SK-N-MC (cell line): ENCODE measurements around the gene NCK2.

Source experiments
- DNase-seq: peaks from one replicate; pipeline ENCODE4 v3.0.0-alpha.2; 2011; ENCODE audit warnings: low read depth, low spot score
- H3K27ac ChIP-seq: fragments of 200-600 bp; sonication (generic); 2 replicates; pipeline ENCODE4 v1.5.1; 2016; ENCODE audit warnings: mixed run types
- H3K36me3 ChIP-seq: fragments of 200-600 bp; sonication (generic); 2 replicates; pipeline ENCODE4 v1.6.1; 2017; ENCODE audit warnings: antibody characterized with exemption, low read length, mixed read lengths; ENCODE audit not compliant: insufficient read depth
- H3K4me3 ChIP-seq: fragments of 200-600 bp; sonication (generic); 2 replicates; pipeline ENCODE4 v1.5.1; 2016
- H3K9ac ChIP-seq: fragments of 200-600 bp; sonication (generic); 2 replicates; pipeline ENCODE4 v1.8.0; 2017; ENCODE audit warnings: mixed run types, mixed read lengths; ENCODE audit not compliant: insufficient read length
- H3K9me3 ChIP-seq: fragments of 200-600 bp; sonication (generic); 2 replicates; pipeline ENCODE4 v1.6.1; 2017; ENCODE audit warnings: low read depth, mild to moderate bottlenecking, antibody characterized with exemption, low read length, moderate library complexity, mixed read lengths
- EZH2 ChIP-seq: fragments of 200-600 bp; sonication (generic); IDR thresholded peaks from one replicate; pipeline ENCODE4 v1.6.1; 2017; ENCODE audit warnings: antibody characterized with exemption
- FOXP2 ChIP-seq: optimal IDR thresholded peaks from 2 replicates; pipeline ENCODE3; 2011; ENCODE audit warnings: mild to moderate bottlenecking, moderate library complexity; ENCODE audit not compliant: insufficient read depth; ENCODE audit errors: extremely low read length, control extremely low read depth
- POLR2AphosphoS5 ChIP-seq: IDR thresholded peaks from 2 replicates; pipeline ENCODE4 v1.6.1; 2012; ENCODE audit warnings: mild to moderate bottlenecking, low read depth, low read length, borderline replicate concordance

NCK2 gene

DNA sequence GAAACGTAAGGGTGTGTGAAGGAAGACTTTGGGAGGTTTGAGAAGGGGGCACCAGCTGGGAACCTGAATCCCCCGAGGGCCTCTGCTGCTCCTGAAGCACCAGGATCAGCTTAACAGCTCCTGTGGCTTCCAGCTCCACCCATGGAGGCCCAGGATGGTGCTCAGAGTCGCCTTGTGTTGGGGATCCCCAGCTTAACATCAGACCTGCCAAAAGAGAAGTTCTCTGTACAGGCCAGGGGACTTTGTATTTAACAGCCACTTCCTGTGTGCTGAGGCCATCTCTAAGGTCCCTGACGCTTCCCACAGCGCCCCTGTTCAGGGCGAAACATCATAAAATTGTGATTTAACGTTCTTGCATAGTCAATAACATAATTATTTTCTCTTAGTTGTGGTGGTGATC lies 77.5 kb downstream of the NCK2 start:
- H3K27ac ChIP-seq, result no peak overlapping the region
- TF ChIP-seq EZH2 (no peak), POLR2AphosphoS5 (no peak), FOXP2 (no peak)
- H3K4me3 ChIP-seq, result no peak overlapping the region
- DNase-seq, result no peak
- no peak overlapping the region for H3K9ac ChIP-seq
- no peaks in the 10 kb centered on the region for H3K9me3 ChIP-seq
- peaks cover under 1% of the 10 kb centered on the region; the same call in 1 of the 2 replicates for H3K36me3 ChIP-seq

DNA sequence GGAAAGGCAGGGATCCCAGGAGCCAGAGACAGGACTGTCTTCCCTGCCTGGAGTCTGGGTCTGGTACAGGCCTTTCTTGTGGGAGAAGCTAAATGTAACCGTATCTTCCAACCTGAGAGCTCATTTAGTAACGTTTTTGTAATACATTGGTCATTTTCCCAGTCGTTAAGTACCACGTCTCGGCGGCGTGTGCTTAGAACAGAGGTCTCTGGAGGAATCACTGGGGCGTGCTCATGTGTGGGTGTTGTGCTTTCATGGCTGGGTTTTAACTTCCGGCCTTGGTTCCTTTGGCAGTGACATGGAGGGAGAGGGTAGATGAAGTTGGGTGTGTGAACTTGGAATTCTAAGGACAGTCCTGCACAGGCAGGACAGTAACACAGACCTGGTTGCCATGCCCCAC lies 79.7 kb downstream of the NCK2 start:
- Histone ChIP-seq H3K36me3 (no peaks in the 10 kb centered on the region), H3K27ac (no peak overlapping the region), H3K4me3 (no peak overlapping the region), H3K9me3 (no peaks in the 10 kb centered on the region), H3K9ac (no peak overlapping the region)
- TF ChIP-seq FOXP2, result no peak
- no peak for TF ChIP-seq POLR2AphosphoS5
- no peak for TF ChIP-seq EZH2
- no peak for DNase-seq

DNA sequence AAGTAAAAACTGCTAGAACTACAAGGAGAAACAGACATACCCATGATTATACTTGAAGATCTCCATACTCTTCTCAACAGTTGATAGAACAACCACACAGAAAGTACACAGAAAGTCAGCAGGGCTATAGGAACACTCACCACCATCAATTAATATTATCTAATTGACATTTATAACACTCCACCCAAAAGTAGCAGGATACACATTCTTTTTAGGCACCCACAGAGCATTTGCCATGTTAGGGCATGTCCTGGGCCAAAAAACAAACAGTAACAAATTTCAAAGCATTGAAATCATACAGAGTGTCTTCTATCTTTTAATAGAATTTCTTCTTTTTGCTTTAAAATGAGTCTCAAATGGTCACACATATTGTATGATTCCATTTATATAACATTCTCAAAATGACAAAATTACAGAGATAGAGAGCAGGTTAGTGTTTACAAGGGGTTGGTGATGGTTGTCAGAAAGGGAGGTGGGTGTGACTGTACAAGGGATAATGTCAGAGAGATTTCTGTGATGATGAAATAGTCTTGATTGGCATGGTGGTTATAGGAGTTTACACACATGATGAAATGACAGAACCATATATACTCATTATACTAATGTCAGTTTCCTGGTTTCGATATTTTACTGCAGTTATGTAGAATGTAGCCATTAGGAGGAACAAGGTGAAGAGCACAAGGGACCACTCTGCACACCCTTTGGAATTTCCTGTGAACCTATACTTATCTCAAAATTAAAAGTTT lies 82.8 kb downstream of the NCK2 start:
- H3K9me3 ChIP-seq, result no peaks in the 10 kb centered on the region

GRCh38 chr2:105828558-105828957 lies 83.8 kb downstream of the NCK2 start:
- Histone ChIP-seq H3K9me3 (no peaks in the 10 kb centered on the region), H3K36me3 (no peaks in the 10 kb centered on the region), H3K4me3 (no peak overlapping the region), H3K27ac (no peak overlapping the region), H3K9ac (no peak overlapping the region)
- TF ChIP-seq POLR2AphosphoS5, result no peak
- no peak for TF ChIP-seq EZH2
- TF ChIP-seq FOXP2, result no peak
- no peak for DNase-seq

More for the DNA sequence above, 82.8 kb downstream of the NCK2 start:
- TF ChIP-seq POLR2AphosphoS5 (no peak), FOXP2 (no peak), EZH2 (no peak)
- H3K36me3 ChIP-seq, result no peaks in the 10 kb centered on the region
- no peak for DNase-seq
- H3K9ac ChIP-seq, result no peak overlapping the region
- H3K27ac ChIP-seq, result no peak overlapping the region
- no peak overlapping the region for H3K4me3 ChIP-seq

DNA sequence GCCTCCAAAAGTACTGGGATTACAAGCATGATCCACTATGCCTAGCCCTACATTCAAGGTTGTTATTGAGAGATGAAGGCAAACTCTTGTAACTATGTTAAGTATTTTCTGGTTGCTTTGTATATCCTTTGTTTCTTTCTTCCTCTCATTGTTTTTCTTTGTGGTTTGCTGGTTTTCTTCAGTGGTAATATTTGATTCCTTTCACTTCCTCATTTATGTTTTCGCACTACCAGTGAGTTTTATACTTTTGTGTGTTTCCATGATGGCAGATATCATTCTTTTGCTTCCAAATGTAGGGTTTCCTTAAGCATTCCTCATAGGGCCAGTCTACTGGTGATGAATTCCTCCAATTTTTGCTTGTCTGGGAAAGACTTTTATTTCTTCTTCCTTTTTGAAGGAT lies 90.2 kb downstream of the NCK2 start:
- TF ChIP-seq EZH2 (no peak), FOXP2 (no peak), POLR2AphosphoS5 (no peak)
- Histone ChIP-seq H3K9me3 (no peaks in the 10 kb centered on the region), H3K9ac (no peak overlapping the region), H3K27ac (no peak overlapping the region), H3K36me3 (no peaks in the 10 kb centered on the region), H3K4me3 (no peak overlapping the region)
- DNase-seq, result no peak

DNA sequence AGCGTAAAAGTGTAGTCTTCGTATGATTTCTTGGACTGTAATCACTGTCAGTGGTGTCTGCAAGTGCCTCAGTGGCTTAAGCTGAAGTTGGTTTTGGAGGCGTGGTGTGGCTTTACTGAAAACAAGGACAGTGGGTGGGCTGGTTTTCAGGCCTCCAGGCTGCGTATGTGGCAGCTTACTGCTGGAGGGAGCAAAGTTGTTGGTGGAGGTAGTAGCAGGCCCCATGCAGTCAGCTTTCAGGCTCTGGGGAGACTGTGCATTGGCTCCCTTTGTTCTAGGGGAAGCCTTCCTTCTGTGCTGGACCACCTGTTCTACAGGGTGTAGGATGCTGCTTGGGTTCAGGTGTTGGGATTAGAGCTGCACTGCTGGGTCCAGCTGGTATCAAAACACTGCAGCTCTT lies 91.6 kb downstream of the NCK2 start:
- Histone ChIP-seq H3K4me3 (no peak overlapping the region), H3K36me3 (no peaks in the 10 kb centered on the region), H3K9ac (no peak overlapping the region), H3K27ac (no peak overlapping the region), H3K9me3 (no peaks in the 10 kb centered on the region)
- no peak for TF ChIP-seq EZH2
- no peak for TF ChIP-seq FOXP2
- no peak for TF ChIP-seq POLR2AphosphoS5
- DNase-seq, result no peak

GRCh38 chr2:105836840-105837692 lies 92.4 kb downstream of the NCK2 start:
- no peak for TF ChIP-seq POLR2AphosphoS5
- TF ChIP-seq EZH2, result no peak
- TF ChIP-seq FOXP2, result no peak
- no peak for DNase-seq
- Histone ChIP-seq H3K36me3 (no peaks in the 10 kb centered on the region), H3K9ac (no peak overlapping the region), H3K27ac (no peak overlapping the region), H3K9me3 (no peaks in the 10 kb centered on the region), H3K4me3 (no peak overlapping the region)

GRCh38 chr2:105839793-105840192 lies 95.1 kb downstream of the NCK2 start:
- H3K4me3 ChIP-seq, result no peak overlapping the region
- no peak for DNase-seq
- no peak overlapping the region for H3K9ac ChIP-seq
- H3K27ac ChIP-seq, result no peak overlapping the region
- no peaks in the 10 kb centered on the region for H3K36me3 ChIP-seq
- H3K9me3 ChIP-seq, result no peaks in the 10 kb centered on the region
- TF ChIP-seq POLR2AphosphoS5 (no peak), FOXP2 (no peak), EZH2 (no peak)
